Measurements from ENCODE around the gene RPH3AL.

The RPH3AL gene

GRCh38 chr17:352421-353212, at the start of gene RPH3AL:
Gene RPH3AL, minus strand, starts transcription at chr17:352807. Its CDS starts 25,264 bp downstream, at chr17:327543.
- Histone ChIP-seq H3K4me3 (ENCODE audit: low read depth, low read length) (no peak within 1 kb of the TSS), H3K27me3 (replicated peaks) (no peaks in the 10 kb centered on the region), H3K27ac (no peak within 1 kb of the TSS), H3K36me3 (replicated peaks) (no peaks in the 10 kb centered on the region)
- in situ Hi-C loops (cut with HindIII; ENCODE audit: low pct_ligation_motif_present, low sequenced_read_pairs) = no loop called here
- DNase-seq = peak; percentile 24
- TF ChIP-seq CTCF (IDR thresholded peaks at IDR 0.05; ENCODE audit: low read depth, low read length, missing control alignments) = no peak

- in situ Hi-C loops (cut with HindIII; ENCODE audit: low pct_ligation_motif_present, low sequenced_read_pairs) = no loop called here
- no peak for TF ChIP-seq CTCF (IDR thresholded peaks at IDR 0.05; ENCODE audit: low read depth, low read length, missing control alignments)
- no peak for DNase-seq
- H3K4me3 ChIP-seq (ENCODE audit: low read depth, low read length) = no peak overlapping the region
- no peak overlapping the region for H3K27ac ChIP-seq
- no peaks in the 10 kb centered on the region for H3K36me3 ChIP-seq (replicated peaks)
- H3K27me3 ChIP-seq (replicated peaks) = no peaks in the 10 kb centered on the region
Measured at GRCh38 chr17:400257-400656, 47.6 kb upstream of the RPH3AL start.

- in situ Hi-C loops (cut with HindIII; ENCODE audit: low pct_ligation_motif_present, low sequenced_read_pairs) = no loop called here
- Histone ChIP-seq H3K27me3 (replicated peaks) (no peaks in the 10 kb centered on the region), H3K27ac (no peak overlapping the region), H3K36me3 (replicated peaks) (no peaks in the 10 kb centered on the region), H3K4me3 (ENCODE audit: low read depth, low read length) (no peak overlapping the region)
- TF ChIP-seq CTCF (IDR thresholded peaks at IDR 0.05; ENCODE audit: low read depth, low read length, missing control alignments) = no peak
- DNase-seq = no peak
Measured at GRCh38 chr17:396788-397187, 44.2 kb upstream of the RPH3AL start.

- DNase-seq = no peak
- Histone ChIP-seq H3K27me3 (replicated peaks) (no peaks in the 10 kb centered on the region), H3K36me3 (replicated peaks) (no peaks in the 10 kb centered on the region), H3K27ac (no peak overlapping the region), H3K4me3 (ENCODE audit: low read depth, low read length) (no peak overlapping the region)
- in situ Hi-C loops (cut with HindIII; ENCODE audit: low pct_ligation_motif_present, low sequenced_read_pairs) = no loop called here
- TF ChIP-seq CTCF (IDR thresholded peaks at IDR 0.05; ENCODE audit: low read depth, low read length, missing control alignments) = no peak
Measured at GRCh38 chr17:395974-396373, 43.4 kb upstream of the RPH3AL start.

- in situ Hi-C loops (cut with HindIII; ENCODE audit: low pct_ligation_motif_present, low sequenced_read_pairs) = no loop called here
- no peak overlapping the region for H3K4me3 ChIP-seq (ENCODE audit: low read depth, low read length)
Measured at GRCh38 chr17:395179-395578, 42.6 kb upstream of the RPH3AL start.

More at GRCh38 chr17:395179-395578, 42.6 kb upstream of the RPH3AL start:
- no peak for DNase-seq
- no peak for TF ChIP-seq CTCF (IDR thresholded peaks at IDR 0.05; ENCODE audit: low read depth, low read length, missing control alignments)
- H3K36me3 ChIP-seq (replicated peaks) = no peaks in the 10 kb centered on the region
- no peaks in the 10 kb centered on the region for H3K27me3 ChIP-seq (replicated peaks)
- no peak overlapping the region for H3K27ac ChIP-seq

Data from brain microvascular endothelial cell (primary cell).